HG02938 (cell line): ENCODE measurements around the gene TNK1.

Experiments used
- ATAC-seq: cut with Tn5 transposase; IDR thresholded peaks from one replicate; pipeline ENCODE4 v1.9.1; 2021; ENCODE audit warnings: mild to moderate bottlenecking, moderate library complexity; ENCODE audit not compliant: unreplicated experiment

TNK1 gene

DNA sequence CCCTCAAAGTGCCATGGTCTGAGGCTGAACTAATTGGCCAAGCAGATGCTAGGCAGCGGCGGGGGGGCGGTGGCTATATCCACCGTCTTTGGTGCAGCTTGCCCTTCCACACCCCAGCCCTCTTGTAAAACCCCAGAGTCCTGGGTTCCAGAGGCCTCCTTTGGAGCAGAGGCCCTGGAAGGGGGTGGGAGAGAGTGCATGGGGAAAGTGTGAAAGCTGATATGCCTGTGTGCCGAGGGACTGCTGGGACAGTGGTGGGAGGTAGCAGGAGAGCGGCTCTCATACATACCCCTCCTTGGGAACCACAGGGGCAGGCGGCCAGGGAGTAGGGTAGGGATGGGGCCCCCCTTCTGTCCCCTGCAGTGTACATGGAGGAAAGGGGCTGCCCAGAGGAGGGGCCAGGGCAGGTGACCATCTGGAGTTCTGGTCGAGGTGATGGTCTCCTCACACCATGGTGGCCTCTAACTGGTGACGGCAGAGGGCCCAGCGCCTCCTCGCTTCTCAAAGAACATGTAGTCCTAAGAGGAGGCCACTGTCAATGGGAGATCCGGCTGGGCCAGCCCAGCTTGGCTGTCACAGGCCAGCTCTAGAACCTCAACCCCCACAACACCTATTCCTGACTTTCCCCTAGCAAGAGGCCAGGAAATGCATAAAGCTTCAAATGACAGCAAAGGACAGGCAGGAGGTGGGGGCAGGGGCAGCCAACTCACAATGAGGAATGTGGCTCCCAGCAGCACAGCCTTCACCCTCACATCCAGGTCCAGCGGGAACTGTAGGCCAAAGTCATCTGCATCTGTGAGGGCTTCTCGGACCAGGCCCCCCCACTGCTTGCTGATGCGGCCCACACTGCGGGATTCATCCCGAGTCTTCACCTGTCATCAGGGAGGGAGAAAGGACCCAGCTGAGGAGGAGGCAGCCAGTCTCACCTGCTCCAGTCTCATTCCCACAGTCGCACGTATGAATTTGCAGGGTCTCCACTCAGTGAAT is 9.3 kb downstream of the TNK1 start:
- no peak for ATAC-seq

DNA sequence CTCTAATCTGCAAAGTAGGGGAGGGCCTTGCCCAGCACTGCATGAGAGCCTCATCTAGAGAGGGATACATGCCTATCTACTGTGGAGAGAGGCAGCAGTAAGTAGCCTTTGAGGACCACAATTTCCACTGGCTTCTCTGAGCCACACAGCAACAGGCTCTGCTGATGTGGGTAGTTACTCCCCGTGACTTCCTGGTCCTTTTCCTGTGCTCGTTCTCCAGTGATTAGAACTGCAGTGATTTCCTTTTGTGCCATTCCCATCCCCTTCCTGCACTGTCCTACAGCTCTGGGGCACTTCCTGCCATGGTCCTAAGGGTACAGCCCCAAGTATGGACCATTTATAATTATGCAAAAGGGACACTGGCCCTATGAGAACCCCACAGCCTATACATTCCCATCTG is 10.4 kb downstream of the TNK1 start:
- no peak for ATAC-seq

DNA sequence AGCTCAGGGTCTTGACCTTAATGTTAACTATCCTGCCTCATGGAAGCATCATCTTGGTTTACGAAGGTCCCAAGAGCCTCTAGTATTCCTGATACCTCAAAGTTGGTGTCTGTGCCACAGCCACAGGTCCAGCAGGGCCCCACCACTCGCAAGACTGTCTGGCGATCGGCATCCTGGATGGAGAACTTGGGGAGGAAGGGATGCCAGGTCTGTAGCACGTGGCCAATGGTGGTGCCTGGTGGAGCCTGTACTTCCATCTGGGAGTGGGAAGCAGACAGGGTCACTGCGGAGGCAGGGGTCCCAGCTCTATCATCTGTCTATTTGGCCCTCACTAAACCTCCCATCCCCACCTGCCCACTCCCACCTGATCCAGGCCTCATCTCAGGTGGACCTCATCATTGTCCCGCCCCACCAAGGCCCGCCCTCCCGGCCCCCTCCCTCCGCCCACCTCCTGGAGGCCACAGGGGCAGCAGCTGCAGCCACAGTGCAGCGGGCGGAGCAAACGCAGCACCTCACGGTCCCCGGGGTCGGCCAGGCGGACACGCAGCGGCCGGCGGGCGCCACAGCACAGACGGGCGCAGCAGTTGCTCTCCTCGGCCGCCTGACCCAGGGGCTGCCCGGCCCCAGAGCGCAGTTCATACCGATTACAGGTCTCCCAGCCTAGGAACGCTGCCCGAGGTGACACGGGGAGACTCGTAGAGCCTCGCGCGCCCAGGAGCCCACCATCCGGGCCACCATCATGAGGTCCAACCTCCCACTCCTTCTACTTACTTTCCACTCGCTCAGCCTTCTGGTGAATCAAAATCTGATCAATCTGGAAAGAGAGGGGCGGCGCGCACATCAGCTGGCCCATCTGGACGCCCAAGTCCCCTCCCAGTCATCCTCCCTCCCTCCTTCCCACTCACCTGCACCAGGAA is 12.1 kb downstream of the TNK1 start:
- ATAC-seq = no peak

DNA sequence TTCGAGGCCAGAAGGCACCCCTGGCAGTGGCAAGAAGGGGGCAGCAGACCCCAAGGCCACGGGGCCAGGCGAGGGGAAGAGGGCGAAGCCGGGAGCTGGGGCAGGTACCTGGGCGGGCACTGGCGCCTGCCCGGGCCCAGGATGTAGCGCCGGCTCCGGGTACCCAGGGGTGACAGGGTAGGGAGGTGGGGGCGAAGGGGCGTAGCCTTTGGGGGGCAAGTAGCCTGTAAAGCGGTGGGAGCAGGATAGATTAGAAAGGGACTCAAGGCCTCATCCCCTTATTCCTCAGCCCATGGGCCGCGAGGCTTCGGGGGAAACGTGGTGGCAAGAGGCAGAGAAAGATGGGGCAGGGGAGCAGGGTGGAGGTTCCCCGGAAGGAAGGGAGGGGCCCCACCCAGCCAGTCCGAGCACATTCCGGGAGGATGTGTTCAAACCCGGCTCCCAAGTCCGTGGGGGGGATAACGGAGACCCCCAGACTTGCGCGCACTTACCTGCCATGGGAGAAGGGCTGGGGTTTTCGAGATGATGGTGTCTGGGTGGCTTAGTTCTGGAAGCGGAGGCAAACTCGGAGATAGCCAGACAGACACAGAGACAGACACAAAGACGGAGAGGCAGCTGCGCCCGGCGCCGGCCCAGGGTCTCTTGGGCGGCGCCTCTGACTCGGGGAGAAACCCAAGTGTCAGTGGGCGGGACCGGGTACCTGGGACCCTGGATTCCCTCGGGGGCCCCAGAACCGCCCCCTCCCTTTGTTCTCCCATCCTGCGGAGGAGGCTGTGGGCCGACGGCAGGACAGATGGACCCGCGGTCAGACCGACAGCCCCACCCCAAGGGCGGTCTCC is 12.9 kb downstream of the TNK1 start:
- peak; percentile 34 for ATAC-seq

DNA sequence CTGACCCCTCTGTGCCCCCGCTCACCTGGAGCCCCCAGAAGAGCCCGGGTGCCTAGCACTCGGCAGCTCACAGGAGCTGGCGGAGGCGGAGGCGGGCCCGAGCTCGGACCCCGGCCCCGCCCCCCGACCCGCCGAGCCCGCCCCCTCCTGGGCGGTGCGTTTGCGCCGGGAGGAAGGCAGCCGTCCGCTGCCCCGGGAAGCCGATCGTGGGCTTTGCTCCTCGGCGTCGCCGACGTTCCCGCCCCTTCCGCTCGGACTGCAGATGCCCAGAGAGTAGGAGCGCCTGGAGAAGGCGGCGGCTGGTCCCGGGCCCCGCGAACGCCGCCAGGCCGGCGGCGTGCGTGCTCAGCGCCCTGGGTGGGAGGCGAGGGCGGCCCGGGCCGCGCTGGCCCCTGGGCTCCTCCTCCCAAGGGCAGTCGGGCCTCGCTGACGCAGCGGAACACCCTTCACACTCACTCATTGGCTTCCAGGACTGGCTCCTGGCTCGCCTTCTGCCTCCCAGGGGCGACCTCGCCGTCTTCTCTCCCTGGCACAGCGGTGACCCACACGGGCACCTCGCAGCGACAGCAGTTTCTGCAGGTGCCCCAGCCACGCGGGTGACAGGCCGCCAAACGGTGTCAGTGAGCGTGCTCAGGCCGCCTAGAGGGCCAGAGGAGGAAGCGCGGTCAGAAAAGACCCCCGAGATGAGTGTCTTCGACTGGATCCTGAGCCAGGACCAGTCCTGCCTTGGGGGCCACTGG is 13.7 kb downstream of the TNK1 start, which contains the start of gene PLSCR3:
TSS of gene PLSCR3 (minus strand) at position 74 of the 740 bp plus-strand sequence. CDS start 415 bp downstream, outside the sequence.
- ATAC-seq = peak; percentile 63

DNA sequence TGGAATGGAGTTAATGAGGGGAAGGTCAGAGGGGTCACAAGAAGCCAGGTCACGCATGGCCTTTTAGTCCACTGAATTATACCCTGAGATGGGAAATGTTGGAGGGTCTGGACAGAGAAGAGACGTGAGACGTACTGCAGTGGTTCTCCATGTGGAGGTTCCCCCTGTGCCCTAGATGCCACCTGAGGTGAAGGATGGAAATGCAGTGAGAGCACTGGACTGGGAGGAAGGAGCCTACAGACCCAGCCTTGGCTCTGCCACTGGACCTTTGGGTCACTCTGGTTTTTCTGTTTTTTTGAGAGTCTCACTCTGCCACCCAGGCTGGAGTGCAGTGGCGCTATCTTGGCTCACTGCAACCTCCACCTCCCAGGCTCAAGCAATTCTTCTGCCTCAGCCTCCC is 15.3 kb downstream of the TNK1 start:
- no peak for ATAC-seq

DNA sequence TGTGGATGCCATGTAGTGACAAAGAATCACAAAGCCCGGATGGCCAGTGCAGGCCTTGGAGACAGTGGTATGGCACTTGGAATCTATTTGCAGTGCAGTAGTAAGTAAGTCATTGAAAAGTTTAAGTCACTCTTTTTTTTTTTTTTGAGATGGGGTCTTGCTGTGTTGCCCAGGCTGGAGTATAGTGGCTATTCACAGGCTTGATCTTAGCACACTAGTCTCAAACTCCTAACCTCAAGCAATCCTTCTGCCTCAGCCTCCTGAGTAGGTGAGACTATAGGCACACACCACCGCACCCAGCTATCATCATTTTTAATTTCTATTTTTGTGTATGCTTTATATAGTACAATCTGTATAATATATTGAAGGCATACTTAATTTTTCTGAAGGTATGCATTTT is 17.7 kb downstream of the TNK1 start:
- ATAC-seq = no peak

DNA sequence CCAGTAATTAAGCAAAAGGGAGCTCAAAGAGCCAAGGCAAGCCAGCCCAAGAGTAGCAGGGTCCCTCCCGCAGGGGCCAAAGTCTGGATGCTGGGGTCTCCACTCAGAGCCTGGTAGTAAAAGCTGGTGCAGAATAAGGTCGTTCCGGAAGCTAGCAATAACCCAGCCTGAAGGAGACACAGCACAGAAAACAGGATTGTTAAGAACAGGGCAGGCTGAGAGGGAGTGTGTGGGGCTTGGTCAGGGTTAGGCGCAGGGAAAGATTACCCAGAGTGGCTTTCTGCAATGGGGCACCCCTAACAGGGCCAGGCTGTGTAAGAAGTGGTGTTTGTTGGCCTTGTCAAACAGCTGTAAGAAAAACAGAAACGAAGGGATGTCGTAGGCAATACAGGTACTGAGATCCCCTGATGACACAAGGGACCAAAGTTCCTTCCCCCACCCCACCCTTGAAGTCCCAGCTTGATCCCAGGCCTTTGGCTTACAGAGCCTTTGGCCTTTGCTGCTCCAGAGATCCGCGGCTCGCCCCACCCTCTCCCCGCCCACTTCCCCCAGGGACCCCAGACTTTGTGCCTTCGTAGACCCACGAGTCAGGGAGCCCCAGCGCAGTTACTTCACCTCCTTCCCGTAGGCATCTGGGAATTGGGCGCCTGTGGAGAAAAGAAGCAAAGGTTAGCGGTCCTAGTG is 22.3 kb downstream of the TNK1 start:
- ATAC-seq = no peak

DNA sequence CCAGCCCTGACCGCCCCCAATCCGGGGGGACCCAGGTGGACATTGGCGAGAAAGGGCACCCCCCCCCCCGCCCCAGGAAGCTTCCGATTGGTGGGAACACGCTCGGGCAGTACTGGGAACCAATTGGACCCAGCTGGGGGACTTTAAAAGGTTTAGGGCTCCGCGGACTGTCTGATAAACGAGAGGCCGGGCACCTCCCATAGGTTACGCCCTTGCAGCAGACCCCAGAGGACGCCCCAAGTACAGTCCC is 22.8 kb downstream of the TNK1 start:
- ATAC-seq = no peak

DNA sequence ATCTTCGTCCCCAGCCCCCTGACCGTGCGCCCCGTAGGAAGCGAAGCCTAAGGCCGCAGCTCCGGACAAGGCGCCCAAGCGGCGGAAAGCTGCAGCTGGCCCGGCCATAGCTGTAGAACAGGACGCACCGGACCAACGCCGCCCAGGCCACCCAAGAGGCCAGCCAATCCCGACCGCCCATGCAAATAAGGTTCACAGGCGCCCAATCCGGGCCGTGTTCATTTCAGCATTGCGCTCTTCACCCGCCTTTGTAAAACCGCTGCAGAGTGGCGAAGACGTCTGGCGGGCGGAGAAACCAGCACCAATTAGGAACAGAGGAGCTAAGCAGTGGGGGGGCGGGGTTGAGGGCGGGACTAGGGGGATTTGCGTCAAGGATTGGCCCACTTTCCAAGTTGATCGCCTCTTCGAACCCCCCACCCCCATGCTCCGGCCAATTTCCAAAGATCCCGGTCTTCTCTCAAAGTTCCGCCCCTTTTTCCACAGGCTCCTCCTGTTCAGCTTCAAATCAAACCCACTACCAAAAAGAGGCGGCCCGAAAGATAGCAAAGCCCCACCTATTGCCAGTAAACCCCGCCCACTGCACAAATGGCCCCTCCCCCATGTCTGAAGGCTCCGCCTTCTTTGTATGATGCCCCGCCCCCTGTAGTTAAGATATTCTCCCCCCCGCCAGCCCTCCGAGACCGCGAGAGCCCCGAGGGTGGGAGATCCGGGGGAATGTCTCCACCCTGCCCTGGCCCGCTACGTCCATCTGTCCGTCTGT is 23.3 kb downstream of the TNK1 start, which contains the start of gene TMEM256:
TSS of gene TMEM256 (minus strand) at position 121 of the 760 bp plus-strand sequence. CDS start at position 108, 13 bp downstream.
- ATAC-seq = peak; percentile 93

DNA sequence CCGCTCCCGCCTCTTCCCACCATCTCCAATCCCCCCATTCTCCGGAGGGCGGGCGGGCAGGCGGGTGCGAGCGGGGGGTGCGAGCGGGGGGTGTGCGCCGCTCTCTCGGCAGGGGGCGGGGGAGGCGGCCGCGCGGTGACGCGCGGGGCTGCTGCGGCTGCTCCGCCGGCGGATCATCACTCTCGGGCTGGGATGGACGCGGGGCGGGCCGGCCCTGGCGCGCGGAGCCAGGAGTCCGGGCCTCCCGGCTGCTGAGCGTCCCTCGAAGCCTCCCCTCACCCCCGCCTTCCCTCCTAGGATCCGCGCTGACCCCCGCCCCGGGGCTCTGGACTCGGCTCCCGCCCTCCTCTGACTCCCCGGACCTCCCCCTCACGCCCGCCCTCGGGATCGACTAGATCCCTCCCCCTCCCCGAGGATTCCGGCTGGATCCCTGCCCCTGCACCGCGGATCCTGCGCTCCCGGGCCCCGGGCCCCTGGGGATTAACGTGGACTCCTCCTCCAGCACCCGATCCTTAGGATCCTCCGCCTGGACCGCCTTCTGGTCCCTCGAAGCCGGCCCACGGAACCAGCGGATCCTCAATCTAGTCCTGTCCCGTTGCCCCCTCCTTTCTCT is 24.0 kb downstream of the TNK1 start:
- no peak for ATAC-seq

DNA sequence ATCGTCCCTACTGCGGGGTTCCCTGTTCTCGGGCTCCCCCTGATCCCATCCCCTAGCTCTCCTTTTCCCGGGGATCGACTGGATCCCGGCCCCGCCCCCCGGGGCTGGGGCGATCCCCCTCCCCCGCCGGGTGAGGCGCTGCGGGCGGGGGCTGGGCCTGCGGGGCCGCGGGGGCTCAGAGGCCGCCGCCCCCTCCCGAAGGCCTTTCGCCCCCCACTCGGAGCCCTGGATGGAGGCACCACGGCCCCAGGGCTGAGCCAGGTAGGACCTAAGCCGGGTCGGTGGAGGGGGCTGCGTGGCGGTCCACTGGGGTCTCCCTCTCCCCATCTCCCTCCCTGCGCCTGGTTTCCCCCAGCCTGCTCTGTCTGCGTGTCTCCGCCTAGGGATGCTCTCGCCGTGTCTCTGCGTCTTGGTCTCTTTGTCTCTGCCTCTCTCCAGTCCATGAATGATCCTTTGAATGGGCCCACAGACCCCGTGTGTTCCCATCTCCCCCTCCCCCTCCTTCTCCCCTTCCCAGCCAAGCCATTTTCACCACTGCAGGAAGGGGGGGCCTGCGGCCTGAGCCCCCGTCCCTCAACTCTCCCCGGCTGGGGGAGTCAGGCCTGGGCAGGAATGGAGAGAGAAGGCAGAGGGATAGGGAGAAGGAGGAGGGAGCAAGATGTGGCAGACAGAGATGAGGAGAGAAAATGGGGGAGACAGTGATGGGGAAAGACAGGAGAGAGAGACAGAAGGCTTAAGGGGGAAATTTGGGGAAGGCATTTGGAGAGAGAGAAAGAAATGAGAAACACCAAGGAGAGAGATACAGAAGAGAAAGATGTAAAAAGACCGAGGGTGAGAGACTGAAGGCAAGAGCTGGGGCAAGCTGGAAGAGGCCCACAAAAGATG is 24.7 kb downstream of the TNK1 start:
- no peak for ATAC-seq

DNA sequence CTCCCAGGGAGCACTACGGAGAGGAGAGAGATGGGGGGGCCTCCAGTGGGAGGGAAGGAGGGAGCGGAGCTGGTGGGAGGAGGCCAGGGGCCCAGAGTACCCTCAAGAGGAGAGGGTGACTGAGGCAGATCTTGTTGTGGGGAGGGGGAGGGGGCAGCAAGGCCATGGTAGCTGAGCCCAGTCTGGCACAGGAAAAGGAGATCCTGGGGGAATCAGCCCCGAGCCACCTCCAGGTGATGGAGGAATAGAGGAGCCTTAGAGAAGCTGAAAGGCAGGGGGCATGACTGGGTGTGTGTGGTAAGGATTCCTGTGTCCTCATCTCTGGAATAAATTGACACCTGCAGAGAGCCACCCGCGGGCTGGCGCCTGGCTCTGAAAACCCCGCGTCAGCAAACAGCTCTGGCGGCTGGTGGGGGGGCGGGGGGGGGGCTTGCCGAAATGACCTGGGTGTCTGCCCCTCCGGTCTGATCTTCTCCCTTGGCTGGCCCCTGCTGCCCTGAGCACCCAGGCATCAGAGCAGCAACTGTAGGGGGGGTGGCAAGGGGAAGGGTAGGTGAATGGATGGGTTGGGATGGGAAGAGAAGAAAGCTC is 25.4 kb downstream of the TNK1 start:
- ATAC-seq = no peak

DNA sequence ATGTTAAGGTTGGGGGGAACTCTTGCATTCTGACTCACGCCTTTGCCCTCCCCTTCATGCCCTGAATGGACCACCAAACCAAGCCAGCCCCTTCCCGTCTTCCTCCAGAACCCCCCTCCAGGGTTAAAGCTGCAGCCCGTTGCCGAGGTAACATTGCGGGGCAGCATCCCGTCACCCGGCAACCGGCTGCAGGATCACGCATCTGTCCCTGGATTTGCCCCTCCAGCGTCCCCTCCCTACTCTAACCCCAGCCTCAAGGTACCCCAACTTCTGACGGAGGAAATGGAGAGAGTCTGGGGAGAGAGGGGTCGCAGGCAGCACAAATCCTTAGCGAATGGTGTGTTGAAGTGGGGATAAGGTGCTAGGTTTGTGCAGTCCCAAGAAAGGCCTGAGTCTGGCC is 26.2 kb downstream of the TNK1 start:
- no peak for ATAC-seq

DNA sequence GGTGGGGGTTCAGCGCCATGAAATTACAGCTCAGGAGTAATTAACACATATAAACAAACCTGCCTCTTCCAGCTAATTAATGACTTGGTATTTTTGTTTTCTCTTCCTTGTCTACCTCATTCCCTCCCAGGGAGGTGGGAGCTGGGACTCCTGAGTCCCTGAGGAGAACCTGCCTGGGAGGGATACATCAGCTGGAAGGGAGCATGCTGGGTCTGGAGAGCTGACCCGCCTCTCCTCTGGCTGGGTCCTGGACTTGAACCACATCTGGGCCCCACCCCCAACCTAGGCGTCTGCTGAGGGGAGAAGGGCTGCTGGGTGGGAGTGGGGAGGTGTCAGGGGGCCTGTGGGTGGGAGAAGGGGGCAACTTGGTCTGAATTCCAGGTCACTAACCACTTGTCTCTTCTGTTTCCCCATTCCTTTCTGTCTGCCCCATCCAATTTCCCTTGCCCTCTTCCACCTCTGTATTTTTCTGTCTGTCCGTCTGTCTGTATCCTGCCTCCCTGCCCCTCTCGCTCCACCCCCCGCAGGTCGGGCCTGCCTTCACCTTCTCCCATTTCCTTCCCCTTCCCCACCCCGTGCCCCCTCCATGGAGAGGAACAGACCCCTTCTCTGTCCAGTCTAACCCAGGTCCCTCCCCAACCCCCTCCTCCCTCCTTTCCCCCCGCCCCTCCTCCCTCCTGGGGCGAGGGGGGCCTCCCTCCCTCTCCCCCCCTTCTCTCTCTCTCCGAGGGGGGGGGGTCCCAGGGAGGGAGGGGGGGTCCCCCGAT is 26.8 kb downstream of the TNK1 start, which contains the start of gene NLGN2:
TSS of gene NLGN2 (plus strand) at position 361 of the 767 bp plus-strand sequence. CDS start 411 bp downstream, outside the sequence.
- ATAC-seq = no peak

DNA sequence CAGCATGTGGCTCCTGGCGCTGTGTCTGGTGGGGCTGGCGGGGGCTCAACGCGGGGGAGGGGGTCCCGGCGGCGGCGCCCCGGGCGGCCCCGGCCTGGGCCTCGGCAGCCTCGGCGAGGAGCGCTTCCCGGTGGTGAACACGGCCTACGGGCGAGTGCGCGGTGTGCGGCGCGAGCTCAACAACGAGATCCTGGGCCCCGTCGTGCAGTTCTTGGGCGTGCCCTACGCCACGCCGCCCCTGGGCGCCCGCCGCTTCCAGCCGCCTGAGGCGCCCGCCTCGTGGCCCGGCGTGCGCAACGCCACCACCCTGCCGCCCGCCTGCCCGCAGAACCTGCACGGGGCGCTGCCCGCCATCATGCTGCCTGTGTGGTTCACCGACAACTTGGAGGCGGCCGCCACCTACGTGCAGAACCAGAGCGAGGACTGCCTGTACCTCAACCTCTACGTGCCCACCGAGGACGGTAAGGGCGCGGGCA is 27.4 kb downstream of the TNK1 start:
- no peak for ATAC-seq
